OCI-LY3 (cell line): ENCODE results near the gene GRHL3.

Experiments used
- CTCF ChIP-seq: fragments of 200-600, 300-600 bp; sonication (generic); IDR thresholded peaks from 2 replicates; pipeline ENCODE4 v1.5.1; 2014; ENCODE audit warnings: antibody characterized with exemption, low read length, low read depth
- EZH2phosphoT487 ChIP-seq: fragments of 200-600 bp; shearing (Covaris generic); IDR thresholded peaks from 2 replicates; pipeline ENCODE4 v1.6.1; 2018; ENCODE audit warnings: antibody characterized with exemption, mixed run types, low read depth

GRCh38 chr1:24329797-24330543 is 10.8 kb downstream of the GRHL3 start:
- TF ChIP-seq CTCF (no peak), EZH2phosphoT487 (no peak)
